ENCODE measurements around the gene BTBD9.

GRCh38 chr6:38302081-38302480 lies 337.6 kb downstream of the BTBD9 start:
- TF ChIP-seq POLR2A (IDR thresholded peaks at IDR 0.05; ENCODE audit: low read length), result no peak
- no peak for TF ChIP-seq GATA1 (IDR thresholded peaks at IDR 0.05; ENCODE audit: low read depth, low read length)

Measured in erythroblast (primary cell).